Loucy (cell line): ENCODE measurements around the gene B4GALNT3.

Source experiments
- H2AFZ ChIP-seq: fragments of 200-600 bp; sonication (generic); 2 replicates; pipeline ENCODE4 v1.6.0; 2016; ENCODE audit warnings: antibody characterized with exemption, mild to moderate bottlenecking, low read length, moderate library complexity
- H3F3A ChIP-seq: fragments of 200-600 bp; 2 replicates; pipeline ENCODE4 v1.6.0; 2016; ENCODE audit warnings: antibody characterized with exemption, low read depth, mild to moderate bottlenecking
- H3K27me3 ChIP-seq: fragments of 200-600 bp; sonication (generic); 2 replicates; pipeline ENCODE4 v1.6.1; 2014; ENCODE audit warnings: low read length, mild to moderate bottlenecking; ENCODE audit not compliant: insufficient read depth, poor library complexity, severe bottlenecking
- H3K36me3 ChIP-seq: fragments of 200-600 bp; sonication (generic); 2 replicates; pipeline ENCODE4 v1.6.1; 2016; ENCODE audit warnings: low read length; ENCODE audit not compliant: insufficient read depth
- H3K4me1 ChIP-seq: fragments of 200-600 bp; sonication (generic); 2 replicates; pipeline ENCODE4 v1.5.1; 2014; ENCODE audit warnings: low read length, mild to moderate bottlenecking; ENCODE audit not compliant: insufficient read depth, poor library complexity, severe bottlenecking
- H3K4me2 ChIP-seq: fragments of 200-600 bp; sonication (generic); 2 replicates; pipeline ENCODE4 v1.6.0; 2014; ENCODE audit warnings: antibody characterized with exemption, low read length, low read depth, mild to moderate bottlenecking; ENCODE audit not compliant: poor library complexity, severe bottlenecking
- H3K4me3 ChIP-seq: fragments of 200-600 bp; sonication (generic); 2 replicates; pipeline ENCODE4 v1.5.1; 2014; ENCODE audit warnings: low read length, mild to moderate bottlenecking, mixed read lengths; ENCODE audit not compliant: poor library complexity, severe bottlenecking
- H3K79me2 ChIP-seq: fragments of 200-600 bp; sonication (generic); 2 replicates; pipeline ENCODE4 v1.6.1; 2014; ENCODE audit warnings: low read length; ENCODE audit not compliant: insufficient read depth
- H3K9ac ChIP-seq: fragments of 200-600 bp; sonication (generic); 2 replicates; pipeline ENCODE4 v1.6.0; 2014; ENCODE audit warnings: mild to moderate bottlenecking, low read depth, low read length, moderate library complexity; ENCODE audit not compliant: poor library complexity, severe bottlenecking
- H3K9me2 ChIP-seq: fragments of 200-600 bp; sonication (generic); replicated peaks from 2 replicates; pipeline ENCODE4 v1.6.1; 2016; ENCODE audit warnings: low read depth, low read length, mixed read lengths
- H3K9me3 ChIP-seq: fragments of 200-600 bp; sonication (generic); 2 replicates; pipeline ENCODE4 v1.6.1; 2014; ENCODE audit warnings: mild to moderate bottlenecking, antibody characterized with exemption, low read length, low read depth; ENCODE audit not compliant: insufficient read depth
- H4K20me1 ChIP-seq: fragments of 200-600 bp; sonication (generic); 2 replicates; pipeline ENCODE4 v1.6.0; 2014; ENCODE audit warnings: antibody characterized with exemption, low read length, mild to moderate bottlenecking; ENCODE audit not compliant: insufficient read depth, poor library complexity, severe bottlenecking
- CTCF ChIP-seq: fragments of 200-600 bp; sonication (generic); conservative IDR thresholded peaks from 2 replicates; pipeline ENCODE4 v1.5.1; 2014; ENCODE audit warnings: mild to moderate bottlenecking, antibody characterized with exemption, low read length
- EZH2phosphoT487 ChIP-seq: fragments of 200-600 bp; IDR thresholded peaks from 2 replicates; pipeline ENCODE4 v1.6.1; 2018; ENCODE audit warnings: antibody characterized with exemption, mild to moderate bottlenecking, moderate library complexity, borderline replicate concordance

Gene B4GALNT3

GRCh38 chr12:535396-535795 is 75.7 kb downstream of the B4GALNT3 start:
- Histone ChIP-seq H3K79me2 (no peaks in the 10 kb centered on the region), H3K4me3 (no peak overlapping the region), H3K9me3 (peaks cover 4% of the 10 kb centered on the region; the same call in 1 of the 2 replicates), H3K9ac (no peak overlapping the region), H3K36me3 (no peaks in the 10 kb centered on the region), H4K20me1 (no peaks in the 10 kb centered on the region), H3F3A (no peaks in the 10 kb centered on the region), H3K4me1 (peaks cover 12% of the 10 kb centered on the region), H2AFZ (no peak overlapping the region), H3K4me2 (no peak overlapping the region), H3K9me2 (no peaks in the 10 kb centered on the region), H3K27me3 (no peaks in the 10 kb centered on the region)
- no peak for TF ChIP-seq EZH2phosphoT487
- TF ChIP-seq CTCF, result no peak

- Histone ChIP-seq H3K9me3 (no peaks in the 10 kb centered on the region), H3K4me2 (no peak overlapping the region), H2AFZ (no peak overlapping the region), H3K4me1 (peaks cover 12% of the 10 kb centered on the region), H4K20me1 (no peaks in the 10 kb centered on the region), H3K9me2 (no peaks in the 10 kb centered on the region), H3K79me2 (no peaks in the 10 kb centered on the region), H3K36me3 (no peaks in the 10 kb centered on the region), H3K27me3 (no peaks in the 10 kb centered on the region), H3K9ac (no peak overlapping the region), H3F3A (no peaks in the 10 kb centered on the region), H3K4me3 (no peak overlapping the region)
- TF ChIP-seq EZH2phosphoT487 (no peak), CTCF (no peak)
These were observed 77.1 kb downstream of the B4GALNT3 start for GRCh38 chr12:536751-537245.

- Histone ChIP-seq H3K27me3 (no peaks in the 10 kb centered on the region), H3K9me3 (no peaks in the 10 kb centered on the region), H3K79me2 (no peaks in the 10 kb centered on the region), H3K4me3 (no peak overlapping the region), H3K9ac (no peak overlapping the region), H3K4me1 (peaks cover 12% of the 10 kb centered on the region), H2AFZ (no peak overlapping the region), H3K9me2 (no peaks in the 10 kb centered on the region), H4K20me1 (no peaks in the 10 kb centered on the region), H3K4me2 (no peak overlapping the region), H3F3A (no peaks in the 10 kb centered on the region), H3K36me3 (no peaks in the 10 kb centered on the region)
- TF ChIP-seq CTCF (no peak), EZH2phosphoT487 (no peak)
These were observed 78.0 kb downstream of the B4GALNT3 start for GRCh38 chr12:537772-538171.
